Measurements from ENCODE around the gene MAPK6.

DNA sequence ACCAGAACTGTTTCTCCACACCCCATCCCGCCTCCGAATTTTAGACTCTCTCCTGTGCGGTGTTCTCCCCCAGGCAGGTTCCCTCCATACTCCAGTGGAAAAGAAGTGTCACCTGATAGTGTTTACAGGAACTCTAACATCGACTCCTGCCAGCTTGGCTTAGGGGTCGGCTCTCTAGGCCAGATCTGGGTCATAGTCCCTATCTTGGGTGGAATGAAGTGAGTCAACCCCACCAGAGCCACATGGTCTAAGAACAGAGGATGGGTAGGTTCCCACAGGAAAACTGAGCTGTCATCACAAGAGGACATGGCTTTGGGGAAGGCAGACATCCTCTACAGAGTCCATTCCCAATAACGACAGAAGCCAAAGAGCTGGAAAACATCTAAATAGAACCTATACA lies 87.6 kb downstream of the MAPK6 start:
- TF ChIP-seq TAF1 (IDR thresholded peaks at IDR 0.05; ENCODE audit: low read depth, low read length) (no peak), SP4 (IDR thresholded peaks at IDR 0.05; ENCODE audit: low read length) (no peak), YY1 (IDR thresholded peaks at IDR 0.05; ENCODE audit: low read depth, low read length) (no peak), POLR2A (IDR thresholded peaks at IDR 0.05; ENCODE audit: control extremely low read depth in 1 of 2, low read depth in 2 of 2, low read length in 2 of 2) (no peak), POLR2AphosphoS5 (IDR thresholded peaks at IDR 0.05; ENCODE audit: low read depth, low read length) (no peak), JUN (IDR thresholded peaks at IDR 0.05; ENCODE audit: low read depth, low read length) (no peak)
- TF ChIP-seq, protein P1, sequence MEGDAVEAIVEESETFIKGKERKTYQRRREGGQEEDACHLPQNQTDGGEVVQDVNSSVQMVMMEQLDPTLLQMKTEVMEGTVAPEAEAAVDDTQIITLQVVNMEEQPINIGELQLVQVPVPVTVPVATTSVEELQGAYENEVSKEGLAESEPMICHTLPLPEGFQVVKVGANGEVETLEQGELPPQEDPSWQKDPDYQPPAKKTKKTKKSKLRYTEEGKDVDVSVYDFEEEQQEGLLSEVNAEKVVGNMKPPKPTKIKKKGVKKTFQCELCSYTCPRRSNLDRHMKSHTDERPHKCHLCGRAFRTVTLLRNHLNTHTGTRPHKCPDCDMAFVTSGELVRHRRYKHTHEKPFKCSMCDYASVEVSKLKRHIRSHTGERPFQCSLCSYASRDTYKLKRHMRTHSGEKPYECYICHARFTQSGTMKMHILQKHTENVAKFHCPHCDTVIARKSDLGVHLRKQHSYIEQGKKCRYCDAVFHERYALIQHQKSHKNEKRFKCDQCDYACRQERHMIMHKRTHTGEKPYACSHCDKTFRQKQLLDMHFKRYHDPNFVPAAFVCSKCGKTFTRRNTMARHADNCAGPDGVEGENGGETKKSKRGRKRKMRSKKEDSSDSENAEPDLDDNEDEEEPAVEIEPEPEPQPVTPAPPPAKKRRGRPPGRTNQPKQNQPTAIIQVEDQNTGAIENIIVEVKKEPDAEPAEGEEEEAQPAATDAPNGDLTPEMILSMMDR (IDR thresholded peaks at IDR 0.05; ENCODE audit: control extremely low read depth in 1 of 3, insufficient read depth in 1 of 3, low read depth in 1 of 3, low read length in 3 of 3) = no peak
- TF ChIP-seq, protein P2, sequence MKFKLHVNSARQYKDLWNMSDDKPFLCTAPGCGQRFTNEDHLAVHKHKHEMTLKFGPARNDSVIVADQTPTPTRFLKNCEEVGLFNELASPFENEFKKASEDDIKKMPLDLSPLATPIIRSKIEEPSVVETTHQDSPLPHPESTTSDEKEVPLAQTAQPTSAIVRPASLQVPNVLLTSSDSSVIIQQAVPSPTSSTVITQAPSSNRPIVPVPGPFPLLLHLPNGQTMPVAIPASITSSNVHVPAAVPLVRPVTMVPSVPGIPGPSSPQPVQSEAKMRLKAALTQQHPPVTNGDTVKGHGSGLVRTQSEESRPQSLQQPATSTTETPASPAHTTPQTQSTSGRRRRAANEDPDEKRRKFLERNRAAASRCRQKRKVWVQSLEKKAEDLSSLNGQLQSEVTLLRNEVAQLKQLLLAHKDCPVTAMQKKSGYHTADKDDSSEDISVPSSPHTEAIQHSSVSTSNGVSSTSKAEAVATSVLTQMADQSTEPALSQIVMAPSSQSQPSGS (IDR thresholded peaks at IDR 0.05; ENCODE audit: low read length) = no peak

Data from H1 (cell line).